GM21717 (cell line): ENCODE measurements around the gene SLC25A22.

Experiments
- ATAC-seq: cut with Tn5 transposase; IDR thresholded peaks from one replicate; pipeline ENCODE4 v1.9.1; 2021; ENCODE audit warnings: mild to moderate bottlenecking, moderate library complexity; ENCODE audit not compliant: unreplicated experiment

SLC25A22 gene

GRCh38 chr11:834371-835316 lies 36.6 kb upstream of the SLC25A22 start:
- no peak for ATAC-seq

DNA sequence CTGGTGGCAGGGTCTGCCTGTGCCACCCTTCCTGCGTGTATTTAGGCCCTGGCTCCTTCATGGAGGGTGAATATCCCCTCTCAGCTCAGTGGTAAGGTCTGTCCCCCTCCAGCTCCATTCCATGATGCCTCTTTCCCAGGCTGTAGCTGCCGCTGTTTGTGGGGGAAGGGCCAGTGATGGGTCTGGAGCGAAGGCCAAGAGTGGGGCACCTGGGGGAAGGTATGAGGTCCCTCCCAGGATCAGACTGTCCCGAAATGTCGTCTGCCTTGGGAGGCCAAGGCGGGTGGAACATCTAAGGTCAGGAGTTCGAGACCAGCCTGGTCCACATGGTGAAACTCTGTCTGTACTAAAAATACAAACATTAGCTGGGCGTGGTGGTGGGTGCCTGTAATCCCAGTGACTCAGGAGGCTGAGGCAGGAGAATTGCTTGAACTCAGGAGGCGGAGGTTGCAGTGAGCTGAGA lies 35.8 kb upstream of the SLC25A22 start:
- ATAC-seq, result no peak

- ATAC-seq, result no peak
Observed at GRCh38 chr11:833114-833791, 35.2 kb upstream of the SLC25A22 start.

DNA sequence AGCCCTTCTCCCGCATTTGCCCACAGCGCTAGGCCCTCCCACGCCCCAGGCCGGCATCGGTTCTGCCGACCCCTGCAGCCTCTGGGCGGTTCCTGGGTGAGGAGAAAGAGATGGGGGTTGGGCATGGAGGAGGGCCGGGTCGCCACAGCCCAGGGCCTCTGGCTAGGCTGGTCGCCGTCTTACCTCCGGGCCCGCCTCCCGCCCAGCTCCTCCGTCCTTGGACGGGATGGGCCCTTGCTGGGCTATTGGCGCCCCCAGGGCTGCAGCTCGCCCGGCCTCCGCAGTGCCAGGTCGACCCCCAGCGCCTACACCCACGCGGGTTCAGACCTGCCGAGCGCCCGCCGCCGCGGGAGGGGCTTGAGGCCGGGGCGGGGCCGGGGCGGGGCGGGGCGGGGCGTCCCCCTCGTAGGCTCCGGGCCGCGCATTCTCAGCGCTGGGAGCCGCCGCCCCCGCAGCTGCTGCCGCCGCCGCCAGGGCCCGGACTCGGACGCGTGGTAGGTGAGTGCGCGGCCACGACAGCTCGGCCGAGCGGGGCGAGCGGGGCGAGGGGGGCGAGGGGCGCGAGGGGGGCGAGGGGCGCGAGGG lies 34.5 kb upstream of the SLC25A22 start, which contains the start of gene CD151:
TSS of gene CD151 (plus strand) at position 424 of the 585 bp plus-strand sequence. CDS start 3,118 bp downstream, outside the sequence.
- ATAC-seq, result no peak

DNA sequence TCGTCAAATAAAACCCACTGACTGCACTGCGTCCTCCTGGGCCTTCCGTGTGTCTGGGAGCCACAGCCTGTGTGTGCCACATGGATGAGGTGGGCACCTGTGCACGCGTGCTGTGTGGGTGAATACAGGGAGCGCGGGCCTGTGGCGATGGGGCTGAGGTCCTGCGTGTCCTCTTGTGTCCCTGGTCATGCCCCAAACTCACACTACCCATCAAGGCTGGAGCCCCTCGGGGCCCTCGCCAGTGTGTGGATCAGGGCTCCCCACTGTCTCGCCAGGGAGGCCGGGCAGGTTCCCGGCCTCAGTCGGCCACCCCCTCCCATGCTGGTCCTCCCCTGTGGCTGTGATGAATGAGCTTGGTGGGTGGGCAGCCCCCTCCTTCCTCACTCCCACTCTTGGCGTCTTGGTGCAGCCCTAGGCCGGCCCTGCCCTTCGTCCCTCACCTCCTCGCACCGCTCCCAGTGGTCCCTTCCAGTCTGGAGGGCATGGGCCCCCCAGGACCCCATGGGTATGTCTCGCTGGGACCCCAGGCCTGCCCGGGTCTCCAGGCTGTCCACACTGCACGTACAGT lies 34.0 kb upstream of the SLC25A22 start:
- no peak for ATAC-seq

GRCh38 chr11:831118-831864 lies 33.2 kb upstream of the SLC25A22 start:
- no peak for ATAC-seq

DNA sequence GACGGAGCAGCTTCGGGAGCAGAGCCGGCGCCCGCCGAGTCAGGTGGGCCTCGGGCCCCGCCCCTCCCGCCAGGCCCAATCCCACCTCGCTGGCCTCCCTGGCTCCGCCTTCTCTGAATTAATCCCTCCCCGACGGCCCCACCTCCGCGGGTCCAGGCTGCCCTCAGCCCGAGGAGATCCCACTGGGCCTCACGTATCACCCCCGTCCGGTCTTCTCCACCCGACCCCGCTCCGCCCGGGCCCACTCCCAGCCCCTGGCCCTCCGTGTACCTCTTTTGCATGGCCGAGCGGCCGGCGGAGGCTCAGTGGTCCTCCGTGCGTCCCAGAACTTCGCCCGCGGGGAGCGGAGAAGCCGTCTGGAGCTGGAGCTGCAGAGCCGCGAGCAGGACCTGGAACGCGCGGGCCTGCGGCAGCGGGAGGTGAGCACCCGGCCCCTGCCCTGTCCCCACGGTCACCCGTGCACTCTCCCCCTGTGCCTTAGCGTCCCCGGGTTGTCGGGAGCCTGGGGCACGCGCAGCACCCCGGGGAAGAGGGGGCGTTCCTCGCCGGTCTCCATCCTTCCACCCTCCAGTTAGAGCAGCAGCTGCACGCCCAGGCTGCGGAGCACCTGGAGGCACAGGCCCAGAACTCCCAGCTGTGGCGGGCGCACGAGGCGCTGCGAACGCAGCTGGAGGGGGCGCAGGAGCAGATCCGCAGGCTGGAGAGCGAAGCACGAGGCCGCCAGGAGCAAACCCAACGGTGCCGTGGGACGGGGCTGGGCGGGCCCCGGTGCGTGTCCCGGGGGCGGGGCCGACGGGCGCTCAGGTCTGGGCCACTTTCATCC lies 32.4 kb upstream of the SLC25A22 start:
- ATAC-seq, result no peak

DNA sequence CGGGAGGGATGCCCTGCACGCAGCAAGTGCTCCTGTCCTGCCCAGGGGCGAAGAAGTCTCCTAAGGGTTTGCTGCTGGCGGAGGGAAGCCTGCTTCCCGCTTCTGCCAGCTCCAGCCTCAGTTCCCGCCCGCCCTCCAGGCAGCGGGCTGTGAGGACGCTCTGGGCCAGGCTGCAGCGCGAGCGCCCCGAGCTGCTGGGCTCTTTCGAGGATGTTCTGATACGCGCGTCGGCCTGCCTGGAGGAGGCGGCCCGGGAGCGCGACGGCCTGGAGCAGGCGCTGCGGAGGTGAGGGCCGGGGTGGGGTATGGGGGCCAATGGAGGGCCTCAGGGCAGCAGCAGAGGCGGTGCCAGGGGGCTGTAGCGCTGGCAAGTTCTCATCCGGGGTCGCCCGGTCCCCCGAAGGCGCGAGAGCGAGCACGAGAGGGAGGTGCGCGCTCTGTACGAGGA lies 31.8 kb upstream of the SLC25A22 start:
- ATAC-seq, result no peak

DNA sequence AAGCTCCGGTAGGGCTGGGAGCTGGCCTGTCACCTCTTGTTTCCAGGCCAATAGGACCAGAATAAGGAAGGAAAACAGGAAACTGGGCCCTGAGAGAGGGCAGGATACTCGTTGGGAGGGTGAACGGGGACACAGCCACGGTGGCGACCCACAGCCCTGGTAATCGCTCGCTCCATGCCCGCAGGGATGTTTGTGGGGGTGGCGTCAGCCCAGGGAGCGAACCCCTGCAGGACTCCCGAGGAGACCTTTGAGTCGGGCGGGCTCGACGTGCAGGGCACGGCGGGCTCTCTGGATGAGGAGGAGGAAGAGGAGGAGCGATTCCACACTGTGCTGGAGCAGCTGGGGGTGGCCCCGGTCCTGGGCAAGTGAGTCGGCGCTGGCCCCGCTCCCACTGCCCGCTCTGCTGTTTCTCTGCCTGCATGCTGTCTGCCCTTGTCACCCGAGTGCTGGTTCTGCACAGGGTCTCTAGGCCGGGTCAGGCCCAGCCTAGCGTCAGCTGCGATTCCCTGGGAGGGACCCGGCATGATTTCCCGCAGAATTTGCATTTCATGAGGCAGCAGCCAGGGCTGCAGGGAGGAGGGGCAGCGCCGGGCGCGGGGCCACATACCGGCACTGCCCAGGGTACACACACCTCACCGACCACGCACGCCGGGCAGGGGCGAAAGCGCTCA lies 31.2 kb upstream of the SLC25A22 start:
- no peak for ATAC-seq

GRCh38 chr11:828506-829175 lies 30.6 kb upstream of the SLC25A22 start:
- ATAC-seq, result no peak

- no peak for ATAC-seq
Observed at GRCh38 chr11:827897-828192, 29.8 kb upstream of the SLC25A22 start, which contains the start of gene CRACR2B. TSS of gene CRACR2B (plus strand) at chr11:827919. CDS start at chr11:828608, 689 bp downstream.

GRCh38 chr11:827146-827896 lies 29.2 kb upstream of the SLC25A22 start:
- peak; percentile 29 for ATAC-seq

GRCh38 chr11:826836-827145 lies 28.7 kb upstream of the SLC25A22 start:
- no peak for ATAC-seq

- ATAC-seq, result no peak
Observed at GRCh38 chr11:826227-826621, 28.1 kb upstream of the SLC25A22 start.

DNA sequence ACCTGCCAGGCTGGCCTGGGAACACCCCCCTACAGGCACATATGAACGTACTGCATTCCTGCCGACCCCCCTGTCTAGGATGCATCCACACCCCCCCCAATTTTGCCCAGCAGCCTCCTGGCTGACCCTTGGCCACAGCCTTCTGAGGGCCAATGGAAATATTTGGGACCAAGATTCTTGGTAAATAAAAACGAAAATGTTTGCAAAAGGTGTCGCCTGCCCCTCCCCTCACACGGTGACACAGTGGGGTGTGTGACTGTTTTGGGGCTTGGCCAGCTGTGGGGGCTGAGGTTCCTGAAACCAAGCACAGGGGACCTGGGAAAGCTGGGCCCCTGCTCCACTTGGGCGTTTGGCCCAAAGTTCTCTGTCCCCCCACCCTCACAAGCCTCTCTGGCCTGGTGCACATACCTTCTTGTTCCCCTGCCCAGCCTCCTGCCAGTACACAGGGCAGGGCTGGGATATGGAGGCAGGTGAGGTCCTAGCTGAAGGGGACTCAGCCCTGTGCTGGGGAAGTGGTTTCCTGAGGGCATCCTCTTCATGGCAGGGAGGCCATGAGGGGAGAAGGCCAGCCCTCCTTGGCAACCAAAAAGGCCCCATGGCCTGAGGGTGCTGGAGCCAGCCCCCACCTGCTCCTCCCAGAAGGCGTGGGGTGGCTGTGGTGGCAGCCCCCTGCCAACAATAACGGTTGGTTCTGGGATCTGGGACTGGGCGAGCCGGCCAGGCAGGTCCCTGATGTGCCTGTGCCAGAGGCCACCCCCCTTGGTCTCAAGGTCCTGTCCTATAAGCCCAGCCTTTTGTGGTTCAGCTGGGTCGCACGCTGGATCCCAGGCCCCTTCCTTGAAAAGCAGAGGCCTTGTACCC lies 27.5 kb upstream of the SLC25A22 start:
- no peak for ATAC-seq

GRCh38 chr11:824942-825341 lies 26.9 kb upstream of the SLC25A22 start:
- no peak for ATAC-seq

- ATAC-seq, result no peak
Observed at GRCh38 chr11:824292-824880, 26.3 kb upstream of the SLC25A22 start.
